Left forelimb (tissue), 1 donor: ENCODE measurements around the gene HOXB7.

Source experiments
- DNase-seq: peaks from one replicate; pipeline ENCODE4 v3.0.0-alpha.2; 2018; ENCODE audit warnings: low spot score

The HOXB7 gene

GRCh38 chr17:48610282-48611211 is at the start of gene HOXB7:
HOXB7 (minus strand) TSS chr17:48611017; CDS start chr17:48610918, 99 bp downstream.
- DNase-seq: no peak

GRCh38 chr17:48655913-48656312 is 45.1 kb upstream of the HOXB7 start:
- DNase-seq: no peak

- no peak for DNase-seq
Observed at GRCh38 chr17:48649741-48650140, 38.9 kb upstream of the HOXB7 start.

- DNase-seq: no peak
Observed at GRCh38 chr17:48647963-48648245, 37.1 kb upstream of the HOXB7 start.

GRCh38 chr17:48647103-48647962 is 36.5 kb upstream of the HOXB7 start:
- DNase-seq: no peak

GRCh38 chr17:48646183-48647102 is 35.6 kb upstream of the HOXB7 start:
- no peak for DNase-seq

GRCh38 chr17:48645639-48646182 is 34.9 kb upstream of the HOXB7 start:
- DNase-seq: no peak

GRCh38 chr17:48644910-48645557 is 34.2 kb upstream of the HOXB7 start:
- DNase-seq: no peak

GRCh38 chr17:48644159-48644558 is 33.3 kb upstream of the HOXB7 start:
- DNase-seq: no peak

- no peak for DNase-seq
Observed at GRCh38 chr17:48643697-48644012, 32.8 kb upstream of the HOXB7 start.

- DNase-seq: no peak
Observed at GRCh38 chr17:48642843-48643696, 32.3 kb upstream of the HOXB7 start.

GRCh38 chr17:48642059-48642842 is 31.4 kb upstream of the HOXB7 start:
- DNase-seq: no peak

GRCh38 chr17:48641541-48642058 is 30.8 kb upstream of the HOXB7 start:
- DNase-seq: no peak

GRCh38 chr17:48640858-48641180 is 30.0 kb upstream of the HOXB7 start:
- no peak for DNase-seq

- no peak for DNase-seq
Observed at GRCh38 chr17:48639982-48640857, 29.4 kb upstream of the HOXB7 start.

GRCh38 chr17:48639136-48639535 is 28.3 kb upstream of the HOXB7 start:
- no peak for DNase-seq

GRCh38 chr17:48637323-48638260 is 26.8 kb upstream of the HOXB7 start:
- DNase-seq: no peak
